H9 (cell line): ENCODE results near the gene LPCAT2. TPM values are rescaled to one million over a fixed set of nuclear protein-coding genes. Genes with fewer than 3 reads are reported as not detected.

Experiments used
- DNase-seq: peaks from one replicate; pipeline ENCODE4 v3.0.0-alpha.2; 2017
- H2AFZ ChIP-seq: one replicate; pipeline ENCODE4 v1.6.1; 2013; ENCODE audit warnings: mild to moderate bottlenecking, low read length, control low read depth, moderate library complexity
- H2AK5ac ChIP-seq: 2 replicates; pipeline ENCODE4 v1.6.1; 2013; ENCODE audit warnings: low read length, control low read depth, mixed read lengths; ENCODE audit not compliant: insufficient read length
- H2BK120ac ChIP-seq: one replicate; pipeline ENCODE4 v1.6.1; 2013; ENCODE audit warnings: low read depth, mild to moderate bottlenecking, low read length, control low read depth, inconsistent platforms; ENCODE audit not compliant: poor library complexity, severe bottlenecking
- H2BK12ac ChIP-seq: 2 replicates; pipeline ENCODE4 v1.6.1; 2013; ENCODE audit warnings: low read length, control low read depth, mixed read lengths, low read depth; ENCODE audit not compliant: insufficient read length
- H2BK15ac ChIP-seq: 2 replicates; pipeline ENCODE4 v1.6.1; 2013; ENCODE audit warnings: low read depth, low read length, control low read depth
- H2BK20ac ChIP-seq: one replicate; pipeline ENCODE4 v1.6.1; 2013; ENCODE audit warnings: low read depth, mild to moderate bottlenecking, low read length, control low read depth, inconsistent platforms; ENCODE audit not compliant: poor library complexity, severe bottlenecking
- H2BK5ac ChIP-seq: 2 replicates; pipeline ENCODE4 v1.6.1; 2013; ENCODE audit warnings: low read length, control low read depth, mixed read lengths; ENCODE audit not compliant: insufficient read length
- H3K14ac ChIP-seq: 2 replicates; pipeline ENCODE4 v1.6.1; 2013; ENCODE audit warnings: low read length, control low read depth; ENCODE audit not compliant: insufficient read depth
- H3K18ac ChIP-seq: 2 replicates; pipeline ENCODE4 v1.6.1; 2013; ENCODE audit warnings: low read depth, mild to moderate bottlenecking, mixed read lengths, low read length, control low read depth; ENCODE audit not compliant: insufficient read length
- H3K23ac ChIP-seq: 2 replicates; pipeline ENCODE4 v1.6.1; 2013; ENCODE audit warnings: low read length, control low read depth, mixed read lengths, low read depth; ENCODE audit not compliant: insufficient read length
- H3K23me2 ChIP-seq: 2 replicates; pipeline ENCODE4 v1.6.1; 2013; ENCODE audit warnings: low read depth, mild to moderate bottlenecking, mixed read lengths, low read length, control low read depth; ENCODE audit not compliant: insufficient read length, poor library complexity, severe bottlenecking
- H3K27ac ChIP-seq: 2 replicates; pipeline ENCODE4 v1.5.1; 2013; ENCODE audit warnings: low read length, control low read depth, mixed read lengths, low read depth; ENCODE audit not compliant: insufficient read length
- H3K27me3 ChIP-seq: 2 replicates; pipeline ENCODE4 v1.6.1; 2013; ENCODE audit warnings: low read length, control low read depth, inconsistent platforms; ENCODE audit not compliant: insufficient read depth
- H3K4ac ChIP-seq: 2 replicates; pipeline ENCODE4 v1.6.1; 2013; ENCODE audit warnings: low read depth, mild to moderate bottlenecking, control low read depth, inconsistent platforms, low read length, moderate library complexity
- H3K4me1 ChIP-seq: 2 replicates; pipeline ENCODE4 v1.6.1; 2013; ENCODE audit warnings: low read length, control low read depth, inconsistent platforms; ENCODE audit not compliant: insufficient read depth
- H3K4me2 ChIP-seq: 2 replicates; pipeline ENCODE4 v1.6.1; 2013; ENCODE audit warnings: low read length, control low read depth, mixed read lengths; ENCODE audit not compliant: insufficient read length, insufficient read depth
- H3K56ac ChIP-seq: 2 replicates; pipeline ENCODE4 v1.6.1; 2013; ENCODE audit warnings: low read depth, mild to moderate bottlenecking, mixed read lengths, low read length, control low read depth; ENCODE audit not compliant: insufficient read length
- H3K79me1 ChIP-seq: 2 replicates; pipeline ENCODE4 v1.6.1; 2013; ENCODE audit warnings: low read depth, mild to moderate bottlenecking, moderate library complexity, low read length, control low read depth, inconsistent platforms; ENCODE audit not compliant: insufficient read depth, poor library complexity, severe bottlenecking
- H3K79me2 ChIP-seq: 2 replicates; pipeline ENCODE4 v1.6.1; 2013; ENCODE audit warnings: low read length, control low read depth, inconsistent platforms; ENCODE audit not compliant: insufficient read depth
- H3K9ac ChIP-seq: 2 replicates; pipeline ENCODE4 v1.6.1; 2013; ENCODE audit warnings: low read length, control low read depth, mixed read lengths; ENCODE audit not compliant: insufficient read length; ENCODE audit errors: extremely low read depth
- H3K9me3 ChIP-seq: one replicate; pipeline ENCODE4 v1.6.1; 2013; ENCODE audit warnings: low read depth, low read length, inconsistent platforms; ENCODE audit not compliant: control insufficient read depth
- H3T11ph ChIP-seq: one replicate; pipeline ENCODE4 v1.6.1; 2013; ENCODE audit warnings: mild to moderate bottlenecking, low read length, control low read depth, inconsistent platforms
- H4K20me1 ChIP-seq: one replicate; pipeline ENCODE4 v1.6.1; 2013; ENCODE audit not compliant: control insufficient read depth, insufficient read length, insufficient read depth
- H4K5ac ChIP-seq: 2 replicates; pipeline ENCODE4 v1.6.1; 2013; ENCODE audit warnings: low read depth, mild to moderate bottlenecking, mixed read lengths, low read length, control low read depth; ENCODE audit not compliant: insufficient read length
- H4K8ac ChIP-seq: replicated peaks from 2 replicates; pipeline ENCODE4 v1.6.1; 2013; ENCODE audit warnings: low read length, control low read depth, mixed read lengths, low read depth; ENCODE audit not compliant: insufficient read length
- H4K91ac ChIP-seq: 2 replicates; pipeline ENCODE4 v1.6.1; 2013; ENCODE audit warnings: low read depth, mild to moderate bottlenecking, moderate library complexity, mixed read lengths, low read length, control low read depth; ENCODE audit not compliant: insufficient read length
- H3K27ac Mint-ChIP-seq, 3 experiments: 2 replicates in 2 of 3; 3 replicates in 1 of 3; pipeline ENCODE4 v1.8.0; 2020 to 2021; ENCODE audit warnings: mixed read lengths in 3 of 3, mild to moderate bottlenecking in 1 of 3, moderate library complexity in 1 of 3
- H3K27me3 Mint-ChIP-seq: 2 replicates; pipeline ENCODE4 v1.8.0; 2021; ENCODE audit warnings: low read depth, mild to moderate bottlenecking, moderate library complexity, mixed read lengths
- H3K36me3 Mint-ChIP-seq, 3 experiments: 2 replicates in 2 of 3; 3 replicates in 1 of 3; pipeline ENCODE4 v1.8.0; 2020 to 2021; ENCODE audit warnings: low read depth in 3 of 3, mixed read lengths in 3 of 3; ENCODE audit not compliant: insufficient read depth in 1 of 3
- H3K4me1 Mint-ChIP-seq, 2 experiments: 2 replicates each; pipeline ENCODE4 v1.8.0; 2020; ENCODE audit warnings: mixed read lengths in 2 of 2
- H3K4me3 Mint-ChIP-seq, 2 experiments: 2 replicates in 1 of 2; 3 replicates in 1 of 2; pipeline ENCODE4 v1.8.0; 2020 to 2021; ENCODE audit warnings: mild to moderate bottlenecking in 2 of 2, mixed read lengths in 2 of 2, moderate library complexity in 1 of 2
- H3K9me3 Mint-ChIP-seq, 2 experiments: 2 replicates in 1 of 2; 3 replicates in 1 of 2; pipeline ENCODE4 v1.8.0; 2020; ENCODE audit warnings: mild to moderate bottlenecking in 2 of 2, mixed read lengths in 2 of 2, moderate library complexity in 1 of 2
- CTCF ChIP-seq: fragments of 200-600 bp; sonication (generic); conservative IDR thresholded peaks from 3 replicates; pipeline ENCODE4 v1.8.0; 2021; ENCODE audit warnings: antibody characterized with exemption, mild to moderate bottlenecking
- WGBS: extraction: QIAGEN DNeasy Blood & Tissue Kit; methylation state at CpG from one replicate; pipeline ENCODE4 v1.1.7; 2013; ENCODE audit warnings: missing lambda C conversion rate, low lambda C conversion rate, mixed read lengths; ENCODE audit not compliant: insufficient read length; ENCODE audit errors: extremely low coverage; 5-methylcytosine and 5-hydroxymethylcytosine counted together
- total RNA-seq: library from RNA; stranded (reverse); gene quantifications from 2 replicates; pipeline ENCODE4 v1.2.1, GENCODE V29; 2021

Gene LPCAT2
- total RNA-seq, 1 experiment from 2014 or later: 2.8 TPM

DNA sequence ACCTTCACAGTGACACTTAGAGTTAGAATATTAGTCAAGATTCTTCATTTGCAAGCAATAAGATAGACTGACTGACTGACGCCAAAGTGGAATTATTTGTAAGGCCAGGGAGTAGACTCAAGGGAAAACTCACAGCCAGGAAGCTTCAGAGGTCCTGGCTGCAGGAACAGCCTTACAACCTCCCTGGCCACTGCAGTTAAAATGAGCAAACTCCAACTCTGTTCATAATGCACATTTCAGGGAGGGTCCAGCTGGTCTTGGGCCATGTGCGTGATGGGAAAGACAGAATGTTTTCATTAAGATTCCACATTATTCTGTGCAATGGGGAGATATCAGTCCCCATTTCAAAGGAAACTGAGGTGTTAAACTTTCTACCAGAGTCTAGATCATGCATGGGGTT, 67.5 kb downstream of the LPCAT2 start:
- H2BK12ac ChIP-seq: no peak overlapping the region
- Mint-ChIP-seq H3K27me3 (no peaks in the 10 kb centered on the region), H3K9me3 (no peaks in the 10 kb centered on the region), H3K36me3 (peaks cover 0 to 2% (median 0%) of the 10 kb centered on the region in 3 experiments; a peak in 1 of 7 replicates), H3K4me1 (no peaks in the 10 kb centered on the region), H3K4me3 (no peak overlapping the region), H3K27ac (no peak overlapping the region)
- no peaks in the 10 kb centered on the region for H3K9me3 ChIP-seq
- no peaks in the 10 kb centered on the region for H3K79me2 ChIP-seq
- H3K9ac ChIP-seq: no peak overlapping the region
- H3K79me1 ChIP-seq: no peaks in the 10 kb centered on the region
- no peak overlapping the region for H2BK5ac ChIP-seq
- no peak overlapping the region for H2BK20ac ChIP-seq
- no peak overlapping the region for H4K8ac ChIP-seq
- H3K4me1 ChIP-seq: no peaks in the 10 kb centered on the region
- no CpG with 5 or more reads among the region's 2 CpGs for WGBS
- H3K4ac ChIP-seq: no peak overlapping the region
- H2BK120ac ChIP-seq: no peak overlapping the region
- H3K4me2 ChIP-seq: no peak overlapping the region
- no peak overlapping the region for H4K5ac ChIP-seq
- H3K18ac ChIP-seq: no peak overlapping the region
- no peaks in the 10 kb centered on the region for H3K27me3 ChIP-seq
- no peak overlapping the region for H3K56ac ChIP-seq
- H2AFZ ChIP-seq: no peak overlapping the region
- H3K23ac ChIP-seq: no peak overlapping the region
- no peak overlapping the region for H3T11ph ChIP-seq
- no peak for DNase-seq
- H2AK5ac ChIP-seq: no peak overlapping the region
- H3K14ac ChIP-seq: no peak overlapping the region
- no peaks in the 10 kb centered on the region for H4K20me1 ChIP-seq
- H4K91ac ChIP-seq: no peak overlapping the region
- H3K27ac ChIP-seq: no peak overlapping the region
- H2BK15ac ChIP-seq: no peak overlapping the region
- H3K23me2 ChIP-seq: no peaks in the 10 kb centered on the region
- TF ChIP-seq CTCF: no peak
